HepG2 (cell line): ENCODE data around the gene FBXW12. TPM values are rescaled to one million over a fixed set of nuclear protein-coding genes. Genes with fewer than 3 reads are reported as not detected.

Experiments
- ARID2 ChIP-seq: sonication (generic); formaldehyde crosslinking; IDR thresholded peaks from 2 replicates; pipeline ENCODE4 v1.8.1; 2022; ENCODE audit warnings: mild to moderate bottlenecking, missing genetic modification reagents, borderline replicate concordance
- ARNTL ChIP-seq: sonication (generic); formaldehyde crosslinking; IDR thresholded peaks from 2 replicates; pipeline ENCODE4 v1.4.0; 2020; ENCODE audit warnings: mild to moderate bottlenecking, missing genetic modification reagents
- CREM ChIP-seq, 2 experiments: sonication (generic) in 1 of 2; formaldehyde crosslinking in 1 of 2; IDR thresholded peaks; 2 replicates each; pipeline versions ENCODE4 v1.4.0 to v1.6.1; 2016 to 2020; ENCODE audit warnings: antibody characterized with exemption in 1 of 2, mild to moderate bottlenecking in 1 of 2, missing genetic modification reagents in 1 of 2
- IRF2 ChIP-seq: IDR thresholded peaks from 2 replicates; pipeline ENCODE4 v1.6.1; 2018; ENCODE audit warnings: missing genetic modification reagents, missing compliant biosample characterization
- KDM3A ChIP-seq: IDR thresholded peaks from 2 replicates; pipeline ENCODE4 v1.6.1; 2018; ENCODE audit warnings: low read depth, missing compliant biosample characterization
- KDM5B ChIP-seq: sonication (generic); formaldehyde crosslinking; IDR thresholded peaks from 2 replicates; pipeline ENCODE4 v1.4.0; 2020; ENCODE audit warnings: missing genetic modification reagents, mild to moderate bottlenecking, borderline replicate concordance
- MIER2 ChIP-seq: IDR thresholded peaks from 2 replicates; pipeline ENCODE4 v1.6.1; 2016; ENCODE audit warnings: missing biosample characterization, missing genetic modification reagents
- MLXIP ChIP-seq: sonication (generic); formaldehyde crosslinking; IDR thresholded peaks from 2 replicates; pipeline ENCODE4 v1.9.0; 2021; ENCODE audit warnings: missing genetic modification reagents, borderline replicate concordance
- PHB2 ChIP-seq: fragments of 450-650 bp; IDR thresholded peaks from 2 replicates; pipeline ENCODE4 v1.6.1; 2018; ENCODE audit not compliant: partially characterized antibody
- RBM22 ChIP-seq: fragments of 200-400 bp; formaldehyde crosslinking; optimal IDR thresholded peaks from 2 replicates; pipeline ENCODE3; 2017; ENCODE audit warnings: mild to moderate bottlenecking, low read length, moderate library complexity
- RFXAP ChIP-seq: sonication (generic); formaldehyde crosslinking; IDR thresholded peaks from 2 replicates; pipeline ENCODE4 v1.4.0; 2020; ENCODE audit warnings: missing genetic modification reagents, borderline replicate concordance
- SSRP1 ChIP-seq: IDR thresholded peaks from 2 replicates; pipeline ENCODE4 v1.6.1; 2016; ENCODE audit warnings: control low read depth
- ZBTB25 ChIP-seq: IDR thresholded peaks from 2 replicates; pipeline ENCODE4 v1.6.1; 2018; ENCODE audit warnings: missing genetic modification reagents
- ZFYVE20 ChIP-seq: sonication (generic); formaldehyde crosslinking; IDR thresholded peaks from 2 replicates; pipeline ENCODE4 v1.8.0; 2023; ENCODE audit warnings: low read depth, mild to moderate bottlenecking, moderate library complexity, missing genetic modification reagents, borderline replicate concordance
- ZNF20 ChIP-seq: sonication (generic); formaldehyde crosslinking; IDR thresholded peaks from 2 replicates; pipeline ENCODE4 v1.4.0; 2020; ENCODE audit warnings: mild to moderate bottlenecking, moderate library complexity, missing genetic modification reagents
- ZNF326 ChIP-seq: sonication (generic); formaldehyde crosslinking; IDR thresholded peaks from 2 replicates; pipeline ENCODE4 v1.4.0; 2020; ENCODE audit warnings: missing genetic modification reagents, borderline replicate concordance
- ZNF383 ChIP-seq: sonication (generic); formaldehyde crosslinking; IDR thresholded peaks from 2 replicates; pipeline ENCODE4 v1.4.0; 2020; ENCODE audit warnings: missing genetic modification reagents, mild to moderate bottlenecking, borderline replicate concordance
- ZNF703 ChIP-seq: sonication (generic); formaldehyde crosslinking; IDR thresholded peaks from 2 replicates; pipeline ENCODE4 v1.5.1; 2020; ENCODE audit warnings: missing genetic modification reagents, mild to moderate bottlenecking, moderate library complexity, borderline replicate concordance
- ZNF776 ChIP-seq: sonication (generic); formaldehyde crosslinking; IDR thresholded peaks from 2 replicates; pipeline ENCODE4 v1.4.0; 2020; ENCODE audit warnings: mild to moderate bottlenecking, missing genetic modification reagents
- ZNF777 ChIP-seq: sonication (generic); formaldehyde crosslinking; IDR thresholded peaks from 2 replicates; pipeline ENCODE4 v1.4.0; 2020; ENCODE audit warnings: missing genetic modification reagents
- ZSCAN22 ChIP-seq: sonication (generic); formaldehyde crosslinking; IDR thresholded peaks from 2 replicates; pipeline ENCODE4 v1.4.0; 2020; ENCODE audit warnings: mild to moderate bottlenecking, missing genetic modification reagents
- ZSCAN31 ChIP-seq: sonication (generic); formaldehyde crosslinking; IDR thresholded peaks from 2 replicates; pipeline ENCODE4 v1.5.0; 2020; ENCODE audit warnings: low read depth, mild to moderate bottlenecking, missing genetic modification reagents
- polyA plus RNA-seq, 8 experiments: library from polyadenylated mRNA; depleted of rRNA in 3 of 8; stranded (reverse) in 7 of 8; unstranded in 1 of 8; fragments of >200 nt; fragmentation: Illumina TruSeq in 4 of 8; extraction: Trizol in 4 of 8; gene quantifications; 2 replicates each; pipeline versions ENCODE4 v1.2.1 to v1.2.3, GENCODE V29; 2011 to 2016; ENCODE audit warnings: low read depth in 4 of 8, missing spikeins in 1 of 8, mixed read lengths in 1 of 8; ENCODE audit not compliant: insufficient read depth in 1 of 8
- total RNA-seq, 5 experiments: library from RNA; depleted of rRNA; stranded (reverse); fragments of >200 nt; fragmentation: Illumina TruSeq; extraction: Trizol; gene quantifications; 2 replicates each; pipeline ENCODE4 v1.2.3, GENCODE V29; 2016; ENCODE audit warnings: low read depth in 1 of 5
- TF ChIP-seq, protein P1 (sequence below): sonication (generic); formaldehyde crosslinking; IDR thresholded peaks from 2 replicates; pipeline ENCODE4 v1.8.0; 2022; ENCODE audit warnings: missing genetic modification reagents, low read depth, mild to moderate bottlenecking, borderline replicate concordance
- TF ChIP-seq, protein P2 (sequence below): sonication (generic); formaldehyde crosslinking; IDR thresholded peaks from 2 replicates; pipeline ENCODE4 v1.5.1; 2020; ENCODE audit warnings: mild to moderate bottlenecking, moderate library complexity, missing genetic modification reagents
- TF ChIP-seq, protein P3 (sequence below): sonication (generic); formaldehyde crosslinking; IDR thresholded peaks from 2 replicates; pipeline ENCODE4 v1.4.0; 2020; ENCODE audit warnings: missing genetic modification reagents

Gene FBXW12
- total and polyA plus RNA-seq, 2 of the 13 experiments (the other 11 are each of a cell fraction or from before 2014, with no cell fraction given) = not detected

GRCh38 chr3:48435774-48436476, 63.9 kb downstream of the FBXW12 start (continued):
- TF ChIP-seq ZNF703 = no peak
- TF ChIP-seq ARID2 = no peak
- TF ChIP-seq ZNF777 (CRISPR knock-in tag) = no peak
- TF ChIP-seq CREM (IDR thresholded peaks at IDR 0.05) = no peak
- TF ChIP-seq CREM (CRISPR knock-in tag; IDR thresholded peaks at IDR 0.05) = no peak
- 0 out of 2 replicates have a peak, but pooled peaks have one; percentile 20 for TF ChIP-seq RFXAP (CRISPR knock-in tag)
- no peak for TF ChIP-seq ZFYVE20 (CRISPR knock-in tag)
- TF ChIP-seq, protein P1, sequence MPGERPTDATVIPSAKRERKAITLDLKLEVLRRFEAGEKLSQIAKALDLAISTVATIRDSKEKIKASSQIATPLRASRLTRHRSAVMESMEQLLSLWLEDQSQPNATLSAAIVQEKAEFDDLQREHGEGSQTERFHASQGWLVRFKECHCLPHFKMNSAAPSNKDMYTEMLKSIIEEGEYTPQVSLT (CRISPR knock-in tag) = no peak
- no peak for TF ChIP-seq SSRP1
- TF ChIP-seq ZNF326 (CRISPR knock-in tag) = no peak
- peak; percentile 50; the same call in 1 of the 2 replicates for TF ChIP-seq ZNF383 (CRISPR knock-in tag)
- TF ChIP-seq, protein P2, sequence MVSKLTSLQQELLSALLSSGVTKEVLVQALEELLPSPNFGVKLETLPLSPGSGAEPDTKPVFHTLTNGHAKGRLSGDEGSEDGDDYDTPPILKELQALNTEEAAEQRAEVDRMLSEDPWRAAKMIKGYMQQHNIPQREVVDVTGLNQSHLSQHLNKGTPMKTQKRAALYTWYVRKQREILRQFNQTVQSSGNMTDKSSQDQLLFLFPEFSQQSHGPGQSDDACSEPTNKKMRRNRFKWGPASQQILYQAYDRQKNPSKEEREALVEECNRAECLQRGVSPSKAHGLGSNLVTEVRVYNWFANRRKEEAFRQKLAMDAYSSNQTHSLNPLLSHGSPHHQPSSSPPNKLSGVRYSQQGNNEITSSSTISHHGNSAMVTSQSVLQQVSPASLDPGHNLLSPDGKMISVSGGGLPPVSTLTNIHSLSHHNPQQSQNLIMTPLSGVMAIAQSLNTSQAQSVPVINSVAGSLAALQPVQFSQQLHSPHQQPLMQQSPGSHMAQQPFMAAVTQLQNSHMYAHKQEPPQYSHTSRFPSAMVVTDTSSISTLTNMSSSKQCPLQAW (CRISPR knock-in tag) = peak; percentile 82
- no peak for TF ChIP-seq MLXIP (CRISPR knock-in tag)
- no peak for TF ChIP-seq ZSCAN22 (CRISPR knock-in tag)
- TF ChIP-seq ZBTB25 = peak; percentile 86
- TF ChIP-seq IRF2 (CRISPR knock-in tag) = peak; percentile 83
- no peak for TF ChIP-seq ZSCAN31 (CRISPR knock-in tag)
- no peak for TF ChIP-seq PHB2
- no peak; the same call in 1 of the 2 replicates for TF ChIP-seq KDM5B (CRISPR knock-in tag)
- TF ChIP-seq MIER2 (CRISPR knock-in tag) = no peak
- TF ChIP-seq RBM22 = no peak
- no peak for TF ChIP-seq ARNTL (CRISPR knock-in tag)
- TF ChIP-seq ZNF20 (CRISPR knock-in tag) = no peak
- TF ChIP-seq, protein P3, sequence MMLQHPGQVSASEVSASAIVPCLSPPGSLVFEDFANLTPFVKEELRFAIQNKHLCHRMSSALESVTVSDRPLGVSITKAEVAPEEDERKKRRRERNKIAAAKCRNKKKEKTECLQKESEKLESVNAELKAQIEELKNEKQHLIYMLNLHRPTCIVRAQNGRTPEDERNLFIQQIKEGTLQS (CRISPR knock-in tag) = no peak
- peak; percentile 65; the same call in 1 of the 2 replicates for TF ChIP-seq KDM3A
- no peak for TF ChIP-seq ZNF776 (CRISPR knock-in tag)
